Measurements from ENCODE around the gene MAP3K1. TPM values are rescaled to one million over a fixed set of nuclear protein-coding genes. Genes with fewer than 3 reads are reported as not detected.

Gene MAP3K1
- total RNA-seq, 1 experiment from 2014 or later = 8.5 TPM

- no peak for ATAC-seq
- Histone ChIP-seq H3K4me2 (ENCODE audit: low read length) (no peak overlapping the region), H3K79me2 (ENCODE audit: insufficient read depth, low read length) (no peaks in the 10 kb centered on the region; the same call in 1 of the 2 replicates), H3K27ac (ENCODE audit: low read depth, low read length) (no peak overlapping the region), H3K4me3 (replicated peaks in 1 of 2; ENCODE audit: low read depth in 1 of 2, low read length in 2 of 2) (no peak overlapping the region), H3K9me3 (ENCODE audit: control insufficient read depth in 1 of 2, insufficient read depth in 1 of 2, low read depth in 1 of 2, low read length in 2 of 2) (no peaks in the 10 kb centered on the region), H3K27me3 (ENCODE audit: insufficient read depth, low read length) (no peaks in the 10 kb centered on the region), H3K9me2 (ENCODE audit: insufficient read depth) (no peaks in the 10 kb centered on the region), H3K9ac (ENCODE audit: low read length) (no peak overlapping the region), H3K4me1 (ENCODE audit: control insufficient read depth in 1 of 2, insufficient read depth in 2 of 2, low read length in 2 of 2) (no peaks in the 10 kb centered on the region), H4K20me1 (ENCODE audit: insufficient read depth) (no peaks in the 10 kb centered on the region), H3K36me3 (ENCODE audit: control insufficient read depth in 1 of 2, insufficient read depth in 2 of 2, low read length in 2 of 2) (peaks cover 20 to 31% of the 10 kb centered on the region in 2 experiments; a peak in 3 of 4 replicates), H2AFZ (ENCODE audit: low read depth, low read length, poor library complexity, severe bottlenecking) (no peak overlapping the region)
- ChIA-PET RAD21 (ENCODE audit: low non-redundant PET in 1 of 2, low total read pairs in 2 of 2, uncharacterized antibody in 2 of 2, unreplicated experiment in 2 of 2) (no interaction called here), POLR2A (interaction anchor here (1.5 kb wide), 1 partner anchor 10 kb away, joined by 3 read pairs; no protein-coding TSS in a partner anchor), CTCF (no interaction called here)
- no peak for DNase-seq (ENCODE audit: low read depth, low spot score)
- TF ChIP-seq EZH2phosphoT487 (IDR thresholded peaks at IDR 0.05; ENCODE audit: borderline replicate concordance) = no peak
- no peak for TF ChIP-seq TCF7L2 (IDR thresholded peaks at IDR 0.05; ENCODE audit: borderline replicate concordance, extremely low read depth, insufficient read depth, insufficient read length)
- TF ChIP-seq, protein P1, sequence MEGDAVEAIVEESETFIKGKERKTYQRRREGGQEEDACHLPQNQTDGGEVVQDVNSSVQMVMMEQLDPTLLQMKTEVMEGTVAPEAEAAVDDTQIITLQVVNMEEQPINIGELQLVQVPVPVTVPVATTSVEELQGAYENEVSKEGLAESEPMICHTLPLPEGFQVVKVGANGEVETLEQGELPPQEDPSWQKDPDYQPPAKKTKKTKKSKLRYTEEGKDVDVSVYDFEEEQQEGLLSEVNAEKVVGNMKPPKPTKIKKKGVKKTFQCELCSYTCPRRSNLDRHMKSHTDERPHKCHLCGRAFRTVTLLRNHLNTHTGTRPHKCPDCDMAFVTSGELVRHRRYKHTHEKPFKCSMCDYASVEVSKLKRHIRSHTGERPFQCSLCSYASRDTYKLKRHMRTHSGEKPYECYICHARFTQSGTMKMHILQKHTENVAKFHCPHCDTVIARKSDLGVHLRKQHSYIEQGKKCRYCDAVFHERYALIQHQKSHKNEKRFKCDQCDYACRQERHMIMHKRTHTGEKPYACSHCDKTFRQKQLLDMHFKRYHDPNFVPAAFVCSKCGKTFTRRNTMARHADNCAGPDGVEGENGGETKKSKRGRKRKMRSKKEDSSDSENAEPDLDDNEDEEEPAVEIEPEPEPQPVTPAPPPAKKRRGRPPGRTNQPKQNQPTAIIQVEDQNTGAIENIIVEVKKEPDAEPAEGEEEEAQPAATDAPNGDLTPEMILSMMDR (IDR thresholded peaks at IDR 0.05 in 2 of 3, conservative IDR thresholded peaks at IDR 0.05 in 1 of 3; ENCODE audit: borderline replicate concordance in 1 of 3, insufficient read depth in 1 of 3, low read depth in 2 of 3, low read length in 2 of 3) = no peak
- TF ChIP-seq MAX (IDR thresholded peaks at IDR 0.05) = no peak
- no peak for TF ChIP-seq ZNF274 (IDR thresholded peaks at IDR 0.05; ENCODE audit: low read depth, low read length)
- TF ChIP-seq JUND (IDR thresholded peaks at IDR 0.05) = no peak
- no peak for TF ChIP-seq CEBPB (IDR thresholded peaks at IDR 0.05; ENCODE audit: low read depth)
- TF ChIP-seq, protein P2, sequence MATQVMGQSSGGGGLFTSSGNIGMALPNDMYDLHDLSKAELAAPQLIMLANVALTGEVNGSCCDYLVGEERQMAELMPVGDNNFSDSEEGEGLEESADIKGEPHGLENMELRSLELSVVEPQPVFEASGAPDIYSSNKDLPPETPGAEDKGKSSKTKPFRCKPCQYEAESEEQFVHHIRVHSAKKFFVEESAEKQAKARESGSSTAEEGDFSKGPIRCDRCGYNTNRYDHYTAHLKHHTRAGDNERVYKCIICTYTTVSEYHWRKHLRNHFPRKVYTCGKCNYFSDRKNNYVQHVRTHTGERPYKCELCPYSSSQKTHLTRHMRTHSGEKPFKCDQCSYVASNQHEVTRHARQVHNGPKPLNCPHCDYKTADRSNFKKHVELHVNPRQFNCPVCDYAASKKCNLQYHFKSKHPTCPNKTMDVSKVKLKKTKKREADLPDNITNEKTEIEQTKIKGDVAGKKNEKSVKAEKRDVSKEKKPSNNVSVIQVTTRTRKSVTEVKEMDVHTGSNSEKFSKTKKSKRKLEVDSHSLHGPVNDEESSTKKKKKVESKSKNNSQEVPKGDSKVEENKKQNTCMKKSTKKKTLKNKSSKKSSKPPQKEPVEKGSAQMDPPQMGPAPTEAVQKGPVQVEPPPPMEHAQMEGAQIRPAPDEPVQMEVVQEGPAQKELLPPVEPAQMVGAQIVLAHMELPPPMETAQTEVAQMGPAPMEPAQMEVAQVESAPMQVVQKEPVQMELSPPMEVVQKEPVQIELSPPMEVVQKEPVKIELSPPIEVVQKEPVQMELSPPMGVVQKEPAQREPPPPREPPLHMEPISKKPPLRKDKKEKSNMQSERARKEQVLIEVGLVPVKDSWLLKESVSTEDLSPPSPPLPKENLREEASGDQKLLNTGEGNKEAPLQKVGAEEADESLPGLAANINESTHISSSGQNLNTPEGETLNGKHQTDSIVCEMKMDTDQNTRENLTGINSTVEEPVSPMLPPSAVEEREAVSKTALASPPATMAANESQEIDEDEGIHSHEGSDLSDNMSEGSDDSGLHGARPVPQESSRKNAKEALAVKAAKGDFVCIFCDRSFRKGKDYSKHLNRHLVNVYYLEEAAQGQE (IDR thresholded peaks at IDR 0.05; ENCODE audit: low read depth) = no peak
- TF ChIP-seq YY1 (IDR thresholded peaks at IDR 0.05; ENCODE audit: extremely low read depth, insufficient replicate concordance, low read depth, low read length) = no peak
- no peak for TF ChIP-seq CBX3 (IDR thresholded peaks at IDR 0.05; ENCODE audit: low read depth)
- TF ChIP-seq, protein P3, sequence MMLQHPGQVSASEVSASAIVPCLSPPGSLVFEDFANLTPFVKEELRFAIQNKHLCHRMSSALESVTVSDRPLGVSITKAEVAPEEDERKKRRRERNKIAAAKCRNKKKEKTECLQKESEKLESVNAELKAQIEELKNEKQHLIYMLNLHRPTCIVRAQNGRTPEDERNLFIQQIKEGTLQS (IDR thresholded peaks at IDR 0.05) = no peak
- no peak for TF ChIP-seq FOSL1 (IDR thresholded peaks at IDR 0.05; ENCODE audit: low read depth)
- intact Hi-C loops (cut with micrococcal nuclease) = no loop called here
- no TSS peak for BruUV-seq (replicated peaks)
Measured at GRCh38 chr5:56919942-56920662, 104.8 kb downstream of the MAP3K1 start.
